Measurements from ENCODE around the gene SVEP1. TPM values are rescaled to one million over a fixed set of nuclear protein-coding genes. Genes with fewer than 3 reads are reported as not detected.

Gene SVEP1
- polyA plus RNA-seq, 3 donors = under 0.01 TPM; not detected in 2

DNA sequence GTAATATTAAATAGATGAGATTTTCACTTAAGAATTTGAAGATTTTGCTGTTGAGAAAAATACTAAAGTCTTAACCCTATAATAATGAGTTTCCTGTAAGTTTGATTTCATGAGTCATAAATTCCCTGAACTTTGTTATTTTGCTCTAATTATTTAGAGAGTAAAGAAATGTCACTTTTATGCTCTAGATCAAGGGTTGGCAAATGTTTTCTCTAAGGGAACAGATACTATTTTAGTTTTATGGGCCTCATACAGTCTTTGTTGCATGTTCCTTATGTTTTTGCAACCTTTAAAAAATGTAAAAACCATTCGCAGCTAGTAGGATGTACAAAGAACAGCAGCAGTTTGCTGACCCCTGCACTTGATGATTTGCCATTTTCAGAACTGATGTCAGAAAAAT lies 241.4 kb downstream of the SVEP1 start:
- no CpG with 5 or more reads among the region's 1 CpG for WGBS (ENCODE audit: insufficient coverage)
- Mint-ChIP-seq H3K27me3 (ENCODE audit: low read depth in 3 of 3) (peaks cover 0 to 10% (median 9%) of the 10 kb centered on the region in 3 donors), H3K4me1 (peaks cover 9% of the 10 kb centered on the region), H3K9me3 (no peaks in the 10 kb centered on the region), H3K27ac (no peak overlapping the region), H3K4me3 (no peak overlapping the region), H3K36me3 (no peaks in the 10 kb centered on the region)
- no peak for DNase-seq
- Histone ChIP-seq H3K9me3 (replicated peaks in 1 of 2; ENCODE audit: control insufficient read depth in 1 of 2, insufficient read depth in 1 of 2, low read length in 2 of 2) (no peaks in the 10 kb centered on the region), H3K27ac (ENCODE audit: low read depth in 1 of 2, low read length in 2 of 2) (no peak overlapping the region), H3K9ac (ENCODE audit: insufficient read depth, low read length, poor library complexity, severe bottlenecking) (no peak overlapping the region), H3K36me3 (replicated peaks in 1 of 2; ENCODE audit: control insufficient read depth in 1 of 2, insufficient read depth in 2 of 2, low read length in 2 of 2) (no peaks in the 10 kb centered on the region), H4K20me1 (ENCODE audit: insufficient read depth, low read length) (no peaks in the 10 kb centered on the region), H3K4me2 (replicated peaks; ENCODE audit: extremely low read depth, low read length, poor library complexity, severe bottlenecking) (no peak overlapping the region), H3K4me3 (replicated peaks in 1 of 3; ENCODE audit: low read depth in 2 of 3, low read length in 3 of 3) (no peak overlapping the region), H3K79me2 (ENCODE audit: insufficient read depth, low read length) (no peaks in the 10 kb centered on the region), H2AFZ (ENCODE audit: insufficient read depth, low read depth, low read length, poor library complexity, severe bottlenecking) (no peak overlapping the region), H3K4me1 (ENCODE audit: control insufficient read depth in 1 of 2, insufficient read depth in 2 of 2, low read length in 2 of 2) (peaks cover 7 to 8% of the 10 kb centered on the region in 2 donors), H3K27me3 (ENCODE audit: control insufficient read depth in 2 of 2, insufficient read depth in 2 of 2, low read length in 2 of 2) (no peaks in the 10 kb centered on the region)
- TF ChIP-seq, protein P1, sequence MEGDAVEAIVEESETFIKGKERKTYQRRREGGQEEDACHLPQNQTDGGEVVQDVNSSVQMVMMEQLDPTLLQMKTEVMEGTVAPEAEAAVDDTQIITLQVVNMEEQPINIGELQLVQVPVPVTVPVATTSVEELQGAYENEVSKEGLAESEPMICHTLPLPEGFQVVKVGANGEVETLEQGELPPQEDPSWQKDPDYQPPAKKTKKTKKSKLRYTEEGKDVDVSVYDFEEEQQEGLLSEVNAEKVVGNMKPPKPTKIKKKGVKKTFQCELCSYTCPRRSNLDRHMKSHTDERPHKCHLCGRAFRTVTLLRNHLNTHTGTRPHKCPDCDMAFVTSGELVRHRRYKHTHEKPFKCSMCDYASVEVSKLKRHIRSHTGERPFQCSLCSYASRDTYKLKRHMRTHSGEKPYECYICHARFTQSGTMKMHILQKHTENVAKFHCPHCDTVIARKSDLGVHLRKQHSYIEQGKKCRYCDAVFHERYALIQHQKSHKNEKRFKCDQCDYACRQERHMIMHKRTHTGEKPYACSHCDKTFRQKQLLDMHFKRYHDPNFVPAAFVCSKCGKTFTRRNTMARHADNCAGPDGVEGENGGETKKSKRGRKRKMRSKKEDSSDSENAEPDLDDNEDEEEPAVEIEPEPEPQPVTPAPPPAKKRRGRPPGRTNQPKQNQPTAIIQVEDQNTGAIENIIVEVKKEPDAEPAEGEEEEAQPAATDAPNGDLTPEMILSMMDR (IDR thresholded peaks at IDR 0.05) = no peak
- intact Hi-C loops (cut with micrococcal nuclease) = loop anchor here in 1 of 2 donors (10.0 kb wide), 1 partner anchor 83 kb away; the partner anchor contains the start of gene TXN

DNA sequence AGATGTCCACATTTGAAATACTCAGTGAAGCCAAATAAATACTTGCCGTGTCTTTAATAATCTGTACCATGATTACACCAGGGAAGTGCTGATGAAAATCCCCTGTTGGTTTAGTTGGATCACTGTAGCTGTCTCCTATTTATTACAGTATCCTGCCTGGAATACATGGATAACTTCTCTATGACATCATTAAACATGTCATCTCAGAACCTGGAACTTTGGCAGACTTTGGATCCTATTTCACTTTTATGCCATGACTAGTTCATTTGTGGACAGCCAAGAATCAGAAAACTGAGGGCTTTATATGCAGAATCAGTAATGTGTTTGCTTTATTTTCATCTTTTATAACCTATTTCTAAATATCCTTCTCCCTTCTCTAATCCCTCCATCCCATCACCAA lies 241.8 kb downstream of the SVEP1 start, which contains the start of gene TXNDC8:
Gene TXNDC8, minus strand, starts transcription at position 137 of the 400 bp plus-strand sequence.
- H3K4me1 Mint-ChIP-seq = peaks cover 9% of the 10 kb centered on the region
- Histone ChIP-seq H3K36me3 (replicated peaks in 1 of 2; ENCODE audit: control insufficient read depth in 1 of 2, insufficient read depth in 2 of 2, low read length in 2 of 2) (no peaks in the 10 kb centered on the region), H3K4me2 (replicated peaks; ENCODE audit: extremely low read depth, low read length, poor library complexity, severe bottlenecking) (no peak within 1 kb of the TSS), H3K9ac (ENCODE audit: insufficient read depth, low read length, poor library complexity, severe bottlenecking) (no peak within 1 kb of the TSS), H3K79me2 (ENCODE audit: insufficient read depth, low read length) (no peaks in the 10 kb centered on the region), H3K4me1 (ENCODE audit: control insufficient read depth in 1 of 2, insufficient read depth in 2 of 2, low read length in 2 of 2) (peaks cover 7 to 8% of the 10 kb centered on the region in 2 donors), H4K20me1 (ENCODE audit: insufficient read depth, low read length) (no peaks in the 10 kb centered on the region), H2AFZ (ENCODE audit: insufficient read depth, low read depth, low read length, poor library complexity, severe bottlenecking) (no peak within 1 kb of the TSS), H3K9me3 (replicated peaks in 1 of 2; ENCODE audit: control insufficient read depth in 1 of 2, insufficient read depth in 1 of 2, low read length in 2 of 2) (no peaks in the 10 kb centered on the region), H3K4me3 (replicated peaks in 1 of 3; ENCODE audit: low read depth in 2 of 3, low read length in 3 of 3) (no peak within 1 kb of the TSS), H3K27me3 (ENCODE audit: control insufficient read depth in 2 of 2, insufficient read depth in 2 of 2, low read length in 2 of 2) (no peaks in the 10 kb centered on the region), H3K27ac (ENCODE audit: low read depth in 1 of 2, low read length in 2 of 2) (no peak within 1 kb of the TSS)
- H3K4me3 Mint-ChIP-seq = no peak within 1 kb of the TSS
- H3K27me3 Mint-ChIP-seq (ENCODE audit: low read depth in 3 of 3) = peaks cover 0 to 10% (median 9%) of the 10 kb centered on the region in 3 donors
- peak within 1 kb of the TSS in 1 of 7 donors; percentile 48 for H3K27ac Mint-ChIP-seq
- no peaks in the 10 kb centered on the region for H3K9me3 Mint-ChIP-seq
- WGBS (ENCODE audit: insufficient coverage) = no CpG with 5 or more reads among the region's 1 CpG
- intact Hi-C loops (cut with micrococcal nuclease) = loop anchor here in 1 of 2 donors (10.0 kb wide), 1 partner anchor 83 kb away; the partner anchor contains the start of gene TXN
- H3K36me3 Mint-ChIP-seq = no peaks in the 10 kb centered on the region
- DNase-seq = no peak
- TF ChIP-seq, protein P1 (IDR thresholded peaks at IDR 0.05) = no peak

All from CD14-positive monocyte (primary cell).